Endothelial cell (in vitro differentiated cells): ENCODE results near the gene DCUN1D2. TPM values are rescaled to one million over a fixed set of nuclear protein-coding genes. Genes with fewer than 3 reads are reported as not detected.

Experiments
- DNase-seq: peaks from one replicate; pipeline ENCODE4 v3.0.0; 2021; ENCODE audit warnings: low spot score
- H3K27ac Mint-ChIP-seq: one replicate; pipeline ENCODE4 v1.8.0; 2021; ENCODE audit warnings: mixed read lengths, inconsistent platforms; ENCODE audit not compliant: unreplicated experiment
- H3K27me3 Mint-ChIP-seq: one replicate; pipeline ENCODE4 v1.8.0; 2021; ENCODE audit warnings: mild to moderate bottlenecking, moderate library complexity, mixed read lengths, inconsistent platforms; ENCODE audit not compliant: unreplicated experiment
- H3K36me3 Mint-ChIP-seq: one replicate; pipeline ENCODE4 v1.8.0; 2021; ENCODE audit warnings: mild to moderate bottlenecking, low read depth, mixed read lengths, inconsistent platforms; ENCODE audit not compliant: unreplicated experiment
- H3K4me1 Mint-ChIP-seq: one replicate; pipeline ENCODE4 v1.8.0; 2021; ENCODE audit warnings: mild to moderate bottlenecking, mixed read lengths, inconsistent platforms; ENCODE audit not compliant: unreplicated experiment
- H3K4me3 Mint-ChIP-seq: one replicate; pipeline ENCODE4 v1.8.0; 2021; ENCODE audit warnings: mild to moderate bottlenecking, mixed read lengths, inconsistent platforms; ENCODE audit not compliant: unreplicated experiment
- H3K9me3 Mint-ChIP-seq: one replicate; pipeline ENCODE4 v1.8.0; 2021; ENCODE audit warnings: mixed read lengths, inconsistent platforms; ENCODE audit not compliant: unreplicated experiment
- CTCF ChIP-seq: fragments of 200-600 bp; sonication (generic); IDR thresholded peaks from one replicate; pipeline ENCODE4 v1.5.0; 2021; ENCODE audit warnings: antibody characterized with exemption; ENCODE audit not compliant: unreplicated experiment
- total RNA-seq: library from RNA; stranded (reverse); fragmentation: NEBNext Ultra II Directional; extraction: Animal tissue kit (Norgen Biotek cat#: 25700); gene quantifications from one replicate; pipeline ENCODE4 v1.2.1, GENCODE V29; 2021; ENCODE audit not compliant: unreplicated experiment

Gene DCUN1D2
- total RNA-seq, 1 donor from 2014 or later, result 23.9 TPM

- no peak overlapping the region for H3K27ac Mint-ChIP-seq
- peaks cover 4% of the 10 kb centered on the region for H3K27me3 Mint-ChIP-seq
- no peaks in the 10 kb centered on the region for H3K4me1 Mint-ChIP-seq
- no peak overlapping the region for H3K4me3 Mint-ChIP-seq
- peaks cover 3% of the 10 kb centered on the region for H3K36me3 Mint-ChIP-seq
- no peak for TF ChIP-seq CTCF
- H3K9me3 Mint-ChIP-seq, result no peaks in the 10 kb centered on the region
- DNase-seq, result no peak
Measured at GRCh38 chr13:113447596-113447995, 42.9 kb downstream of the DCUN1D2 start.

- H3K9me3 Mint-ChIP-seq, result no peaks in the 10 kb centered on the region
- H3K27ac Mint-ChIP-seq, result no peak overlapping the region
- TF ChIP-seq CTCF, result no peak
- H3K4me1 Mint-ChIP-seq, result no peaks in the 10 kb centered on the region
- no peak for DNase-seq
- H3K27me3 Mint-ChIP-seq, result peaks cover 4% of the 10 kb centered on the region
- peaks cover 5% of the 10 kb centered on the region for H3K36me3 Mint-ChIP-seq
- H3K4me3 Mint-ChIP-seq, result no peak overlapping the region
Measured at GRCh38 chr13:113446488-113446854, 44.0 kb downstream of the DCUN1D2 start.

GRCh38 chr13:113445791-113446487, 44.6 kb downstream of the DCUN1D2 start:
- no peaks in the 10 kb centered on the region for H3K9me3 Mint-ChIP-seq
- no peak for DNase-seq
- no peak overlapping the region for H3K4me3 Mint-ChIP-seq
- H3K36me3 Mint-ChIP-seq, result peaks cover 10% of the 10 kb centered on the region
- no peak for TF ChIP-seq CTCF
- H3K4me1 Mint-ChIP-seq, result no peaks in the 10 kb centered on the region
- no peak overlapping the region for H3K27ac Mint-ChIP-seq
- peaks cover 4% of the 10 kb centered on the region for H3K27me3 Mint-ChIP-seq

GRCh38 chr13:113443991-113444390, 46.5 kb downstream of the DCUN1D2 start:
- H3K4me3 Mint-ChIP-seq, result no peak overlapping the region
- H3K36me3 Mint-ChIP-seq, result peaks cover 10% of the 10 kb centered on the region
- H3K27me3 Mint-ChIP-seq, result peaks cover 4% of the 10 kb centered on the region
- no peaks in the 10 kb centered on the region for H3K4me1 Mint-ChIP-seq
- H3K9me3 Mint-ChIP-seq, result no peaks in the 10 kb centered on the region
- no peak overlapping the region for H3K27ac Mint-ChIP-seq
- DNase-seq, result no peak
- no peak for TF ChIP-seq CTCF

GRCh38 chr13:113442985-113443362, 47.5 kb downstream of the DCUN1D2 start:
- H3K27ac Mint-ChIP-seq, result no peak overlapping the region
- no peak for TF ChIP-seq CTCF
- peaks cover 10% of the 10 kb centered on the region for H3K36me3 Mint-ChIP-seq
- no peaks in the 10 kb centered on the region for H3K4me1 Mint-ChIP-seq
- DNase-seq, result no peak
- no peaks in the 10 kb centered on the region for H3K9me3 Mint-ChIP-seq
- H3K4me3 Mint-ChIP-seq, result no peak overlapping the region
- peaks cover 3% of the 10 kb centered on the region for H3K27me3 Mint-ChIP-seq
